Testis (tissue), 2 donors: ENCODE results near the gene GAS2L2.

Source experiments
- CTCF ChIP-seq, 3 experiments: fragments of 450-650 bp in 2 of 3; fragments of 200-600 bp in 1 of 3; sonication (generic) in 1 of 3; IDR thresholded peaks; one replicate each; pipeline ENCODE4 v1.5.1; 2016 to 2019; ENCODE audit warnings: antibody characterized with exemption in 3 of 3, mild to moderate bottlenecking in 2 of 3, moderate library complexity in 1 of 3
- POLR2A ChIP-seq: fragments of 450-650 bp; IDR thresholded peaks from one replicate; pipeline ENCODE4 v1.6.1; 2017; ENCODE audit warnings: antibody characterized with exemption, mild to moderate bottlenecking, moderate library complexity

DNA sequence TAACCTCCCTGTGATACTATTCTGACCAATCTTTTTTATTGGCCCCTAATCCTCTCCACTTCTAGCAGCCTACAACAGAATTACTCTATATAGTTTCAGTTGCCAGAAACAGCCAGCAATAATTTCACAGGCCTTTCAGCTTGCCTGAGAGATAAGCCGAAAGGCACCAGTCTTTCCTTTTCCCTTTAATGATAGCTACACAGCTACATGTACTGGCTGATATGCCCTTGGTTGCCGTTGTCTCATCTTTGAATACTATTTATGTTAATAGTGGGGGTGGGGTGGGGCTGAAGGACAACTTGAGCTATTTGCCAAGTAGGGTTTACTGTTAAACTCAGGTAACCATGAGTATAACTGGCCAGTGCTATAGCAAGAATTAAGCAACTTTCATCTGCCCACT lies 57.4 kb downstream of the GAS2L2 start:
- TF ChIP-seq CTCF (IDR thresholded peaks at IDR 0.05): no peak
- TF ChIP-seq POLR2A: no peak
